OCI-LY1 (cell line): Measurements from ENCODE around the gene FAM13A.

Source experiments
- H2AFZ ChIP-seq: fragments of 200-600 bp; sonication (generic), shearing (Covaris generic); 2 replicates; pipeline ENCODE4 v1.6.0; 2014; ENCODE audit warnings: antibody characterized with exemption, mild to moderate bottlenecking, low read length
- H3F3A ChIP-seq: fragments of 200-600 bp; sonication (generic), shearing (Covaris generic); 2 replicates; pipeline ENCODE4 v1.6.0; 2014; ENCODE audit warnings: mild to moderate bottlenecking, antibody characterized with exemption, low read length, moderate library complexity; ENCODE audit not compliant: insufficient read depth
- H3K27ac ChIP-seq: fragments of 200-600 bp; sonication (generic); 2 replicates; pipeline ENCODE4 v1.5.1; 2014; ENCODE audit warnings: low read length, mixed run types, mild to moderate bottlenecking, low read depth; ENCODE audit not compliant: poor library complexity, severe bottlenecking
- H3K27me3 ChIP-seq: fragments of 200-600 bp; sonication (generic); 2 replicates; pipeline ENCODE4 v1.6.0; 2014; ENCODE audit warnings: antibody characterized with exemption, mild to moderate bottlenecking, low read length, moderate library complexity; ENCODE audit not compliant: insufficient read depth
- H3K36me3 ChIP-seq: fragments of 200-600 bp; sonication (generic); 2 replicates; pipeline ENCODE4 v1.6.1; 2014; ENCODE audit warnings: mild to moderate bottlenecking, antibody characterized with exemption, low read length, moderate library complexity, mixed read lengths; ENCODE audit not compliant: insufficient read depth
- H3K4me1 ChIP-seq: fragments of 200-600 bp; sonication (generic); 2 replicates; pipeline ENCODE4 v1.5.1; 2014; ENCODE audit warnings: mild to moderate bottlenecking, low read length, moderate library complexity; ENCODE audit not compliant: insufficient read depth, severe bottlenecking
- H3K4me2 ChIP-seq: fragments of 200-600 bp; sonication (generic), shearing (Covaris generic); 2 replicates; pipeline ENCODE4 v1.6.1; 2014; ENCODE audit warnings: low read length
- H3K4me3 ChIP-seq: fragments of 200-600 bp; sonication (generic); 2 replicates; pipeline ENCODE4 v1.5.1; 2014; ENCODE audit warnings: low read length, low read depth, mild to moderate bottlenecking, mixed read lengths; ENCODE audit not compliant: poor library complexity, severe bottlenecking
- H3K79me2 ChIP-seq: fragments of 200-600 bp; shearing (Covaris generic); 2 replicates; pipeline ENCODE4 v1.6.1; 2016; ENCODE audit warnings: mixed run types, low read length, mixed read lengths; ENCODE audit not compliant: insufficient read depth
- H3K9ac ChIP-seq: fragments of 200-600 bp; sonication (generic), shearing (Covaris generic); 2 replicates; pipeline ENCODE4 v1.6.1; 2014; ENCODE audit warnings: mild to moderate bottlenecking, low read length, mixed read lengths
- H3K9me2 ChIP-seq: fragments of 200-600 bp; sonication (generic), shearing (Covaris generic); 2 replicates; pipeline ENCODE4 v1.6.1; 2014; ENCODE audit warnings: low read depth, mild to moderate bottlenecking, low read length, mixed read lengths
- H3K9me3 ChIP-seq: fragments of 200-600 bp; shearing (Covaris generic); 2 replicates; pipeline ENCODE4 v1.6.1; 2014; ENCODE audit warnings: low read length, mixed read lengths
- H4K20me1 ChIP-seq: fragments of 200-600 bp; sonication (generic), shearing (Covaris generic); 2 replicates; pipeline ENCODE4 v1.6.0; 2016; ENCODE audit warnings: mild to moderate bottlenecking, low read length; ENCODE audit not compliant: insufficient read depth
- CTCF ChIP-seq: fragments of 200-600 bp; sonication (generic), shearing (Covaris generic); IDR thresholded peaks from 2 replicates; pipeline ENCODE4 v1.5.1; 2017; ENCODE audit warnings: mild to moderate bottlenecking, antibody characterized with exemption, low read length, moderate library complexity, mixed read lengths
- EZH2 ChIP-seq: fragments of 200-600 bp; sonication (generic), shearing (Covaris generic); IDR thresholded peaks from 2 replicates; pipeline ENCODE4 v1.8.0; 2017; ENCODE audit warnings: borderline replicate concordance, mixed run types, mild to moderate bottlenecking, antibody characterized with exemption, low read length, moderate library complexity, mixed read lengths

The FAM13A gene

DNA sequence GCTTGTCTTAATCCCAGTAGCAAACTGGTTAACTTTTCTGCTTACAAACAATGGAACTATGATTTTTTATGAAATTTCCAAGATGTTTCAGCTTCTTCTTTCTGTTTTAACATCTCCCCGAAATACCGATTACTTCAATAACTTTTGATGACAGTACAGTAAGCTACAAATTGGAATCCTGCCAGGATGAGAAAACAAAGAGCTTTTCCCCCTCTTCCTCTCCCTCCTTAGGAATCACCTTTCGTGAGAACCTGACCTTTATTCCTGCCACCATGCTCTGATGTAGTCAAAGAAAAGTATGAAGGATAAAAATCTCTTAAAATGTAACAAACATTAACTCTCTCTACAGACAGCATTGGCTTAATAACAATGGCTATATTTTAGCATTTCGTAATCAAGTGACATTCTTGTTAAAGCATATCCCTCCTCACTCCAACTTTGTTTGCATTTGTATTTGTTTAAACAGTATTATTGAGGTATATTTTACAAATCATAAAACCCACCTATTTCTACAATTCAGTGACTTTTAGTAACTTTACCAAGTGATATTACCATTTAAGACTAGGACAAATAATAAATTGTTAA is 210.7 kb downstream of the FAM13A start:
- Histone ChIP-seq H3F3A (no peaks in the 10 kb centered on the region), H3K4me1 (no peaks in the 10 kb centered on the region), H3K4me3 (no peak overlapping the region), H2AFZ (no peak overlapping the region), H3K4me2 (no peak overlapping the region), H3K9me2 (no peaks in the 10 kb centered on the region), H3K27ac (no peak overlapping the region), H3K9ac (no peak overlapping the region), H4K20me1 (no peaks in the 10 kb centered on the region), H3K9me3 (no peaks in the 10 kb centered on the region), H3K27me3 (no peaks in the 10 kb centered on the region), H3K36me3 (no peaks in the 10 kb centered on the region), H3K79me2 (no peaks in the 10 kb centered on the region)
- TF ChIP-seq CTCF, result no peak

DNA sequence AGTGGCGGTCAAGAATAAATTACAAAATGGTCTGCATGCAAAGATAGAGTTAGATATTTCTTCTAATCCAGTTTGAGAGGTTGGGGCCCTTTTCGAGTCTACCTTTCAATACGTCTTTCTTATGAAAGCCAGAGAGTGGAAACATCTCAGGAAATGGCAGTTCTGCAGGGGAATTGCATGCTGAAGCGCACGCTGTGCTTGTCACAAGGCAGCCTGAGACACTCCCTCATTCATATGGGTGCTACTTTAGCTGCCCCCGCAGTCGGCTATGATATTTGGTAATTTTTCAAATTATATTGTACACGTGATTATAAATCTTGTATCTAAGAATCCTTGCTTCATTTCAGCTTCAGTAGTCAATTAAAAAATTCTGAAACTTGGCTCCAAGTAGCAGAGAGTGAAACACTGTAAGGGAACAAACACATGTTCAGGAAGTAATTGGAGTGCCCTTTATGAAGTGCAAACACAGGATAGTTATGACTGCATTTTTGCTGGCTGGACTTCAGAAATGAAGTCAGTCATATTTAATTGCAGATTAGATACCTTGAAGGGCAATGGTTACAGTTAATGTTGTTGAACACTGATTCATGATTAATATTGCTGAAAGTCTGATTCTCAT is 213.8 kb downstream of the FAM13A start:
- Histone ChIP-seq H3K27ac (no peak overlapping the region), H3K9ac (no peak overlapping the region), H3K4me3 (no peak overlapping the region), H3K9me3 (no peaks in the 10 kb centered on the region), H4K20me1 (no peaks in the 10 kb centered on the region), H3K4me1 (no peaks in the 10 kb centered on the region), H3K27me3 (no peaks in the 10 kb centered on the region), H3K36me3 (no peaks in the 10 kb centered on the region), H3K4me2 (no peak overlapping the region), H3K9me2 (no peaks in the 10 kb centered on the region), H3K79me2 (no peaks in the 10 kb centered on the region), H3F3A (no peaks in the 10 kb centered on the region), H2AFZ (no peak overlapping the region)
- TF ChIP-seq CTCF (no peak), EZH2 (no peak)

DNA sequence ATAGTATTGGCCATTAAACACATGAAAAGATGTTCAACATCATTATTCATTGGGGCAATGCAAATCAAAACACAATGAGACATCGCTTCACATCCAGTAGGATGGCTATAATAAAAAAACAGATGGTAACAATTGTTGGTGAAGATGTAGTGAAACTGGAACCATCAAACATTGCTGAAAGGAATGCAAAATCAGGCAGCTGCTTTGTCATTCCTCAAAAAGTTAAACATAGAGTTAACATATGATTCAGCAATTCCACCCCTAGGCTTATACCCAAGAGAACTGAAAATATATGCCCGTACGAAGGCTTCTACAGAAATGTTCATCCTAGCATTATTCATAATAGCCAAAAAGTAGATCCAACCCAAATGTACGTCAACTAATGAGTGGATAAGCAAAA is 215.3 kb downstream of the FAM13A start:
- TF ChIP-seq CTCF (no peak), EZH2 (no peak)
- H3K9me2 ChIP-seq, result no peaks in the 10 kb centered on the region
- no peak overlapping the region for H3K9ac ChIP-seq
- no peaks in the 10 kb centered on the region for H3K4me1 ChIP-seq
- H3F3A ChIP-seq, result no peaks in the 10 kb centered on the region
- H3K27ac ChIP-seq, result no peak overlapping the region
- no peak overlapping the region for H2AFZ ChIP-seq
- no peaks in the 10 kb centered on the region for H4K20me1 ChIP-seq
- H3K9me3 ChIP-seq, result no peaks in the 10 kb centered on the region
- H3K27me3 ChIP-seq, result no peaks in the 10 kb centered on the region
- no peaks in the 10 kb centered on the region for H3K36me3 ChIP-seq
- H3K79me2 ChIP-seq, result no peaks in the 10 kb centered on the region
- no peak overlapping the region for H3K4me3 ChIP-seq
- no peak overlapping the region for H3K4me2 ChIP-seq
